Measurements from ENCODE around the gene AQP2. TPM values are rescaled to one million over a fixed set of nuclear protein-coding genes. Genes with fewer than 3 reads are reported as not detected.

Gene AQP2
- total and polyA plus RNA-seq, 2 of the 13 experiments (the other 11 are each of a cell fraction or from before 2014, with no cell fraction given) = not detected

DNA sequence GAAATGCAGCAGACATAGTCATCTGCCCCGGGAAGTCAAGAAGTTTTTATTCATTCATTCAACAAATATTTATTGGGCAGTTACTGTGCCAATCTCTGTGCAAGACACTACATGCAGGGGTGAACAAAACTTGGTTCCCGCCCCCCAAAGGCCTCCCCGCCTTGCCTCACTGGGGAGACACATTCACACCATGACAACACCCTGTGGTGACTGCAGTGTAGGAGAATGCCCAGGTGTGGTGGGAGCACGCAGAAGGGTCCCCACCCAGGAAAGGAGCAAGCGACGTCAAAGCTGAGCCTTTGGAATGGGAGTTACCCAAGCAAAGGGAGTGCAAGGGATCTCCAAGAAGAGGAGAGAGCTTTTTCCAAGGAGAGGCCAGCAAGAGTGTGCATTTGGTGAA is 20.6 kb downstream of the AQP2 start (continued):
- TF ChIP-seq PRDM15 (CRISPR knock-in tag; IDR thresholded peaks at IDR 0.05) (no peak), RBM39 (IDR thresholded peaks at IDR 0.05; ENCODE audit: low read depth, low read length, poor library complexity, severe bottlenecking) (no peak), ZNF142 (CRISPR knock-in tag; IDR thresholded peaks at IDR 0.05) (no peak), POLR2AphosphoS5 (IDR thresholded peaks at IDR 0.05; ENCODE audit: low read depth, low read length) (no peak), ATAD3A (CRISPR knock-in tag; IDR thresholded peaks at IDR 0.05) (no peak), THYN1 (CRISPR knock-in tag; IDR thresholded peaks at IDR 0.05; ENCODE audit: borderline replicate concordance, low read depth) (no peak), ARNT2 (CRISPR knock-in tag; IDR thresholded peaks at IDR 0.05; ENCODE audit: low read depth) (no peak), MTA3 (CRISPR knock-in tag; IDR thresholded peaks at IDR 0.05) (no peak), HOMEZ (CRISPR knock-in tag; IDR thresholded peaks at IDR 0.05; ENCODE audit: low read depth) (no peak), ZNF460 (CRISPR knock-in tag; IDR thresholded peaks at IDR 0.05; ENCODE audit: borderline replicate concordance) (no peak), EP300 (IDR thresholded peaks at IDR 0.05; ENCODE audit: low read depth in 2 of 2, low read length in 2 of 2) (no peak), EP300 (CRISPR knock-in tag; IDR thresholded peaks at IDR 0.05; ENCODE audit: borderline replicate concordance) (no peak), ZNF788 (CRISPR knock-in tag; IDR thresholded peaks at IDR 0.05; ENCODE audit: borderline replicate concordance) (no peak)
- TF ChIP-seq, protein P1, sequence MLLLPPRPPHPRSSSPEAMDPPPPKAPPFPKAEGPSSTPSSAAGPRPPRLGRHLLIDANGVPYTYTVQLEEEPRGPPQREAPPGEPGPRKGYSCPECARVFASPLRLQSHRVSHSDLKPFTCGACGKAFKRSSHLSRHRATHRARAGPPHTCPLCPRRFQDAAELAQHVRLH (CRISPR knock-in tag; IDR thresholded peaks at IDR 0.05; ENCODE audit: borderline replicate concordance, low read depth) = no peak

Measured in HepG2 (cell line).